HepG2 (cell line): Measurements from ENCODE around the gene CENPP. TPM values are rescaled to one million over a fixed set of nuclear protein-coding genes. Genes with fewer than 3 reads are reported as not detected.
A peak's percentile ranks its signal among the peaks of the same experiment; 100 is the strongest.

Source experiments
- CEBPG ChIP-seq: IDR thresholded peaks from 2 replicates; pipeline ENCODE4 v1.6.1; 2016
- CREB3 ChIP-seq: sonication (generic); formaldehyde crosslinking; IDR thresholded peaks from 2 replicates; pipeline ENCODE4 v1.5.0; 2020; ENCODE audit warnings: missing genetic modification reagents
- DDIT3 ChIP-seq: sonication (generic); formaldehyde crosslinking; IDR thresholded peaks from 2 replicates; pipeline ENCODE4 v1.4.0; 2020; ENCODE audit warnings: mild to moderate bottlenecking, missing genetic modification reagents
- DRAP1 ChIP-seq: IDR thresholded peaks from 2 replicates; pipeline ENCODE4 v1.6.1; 2016; ENCODE audit warnings: missing genetic modification reagents, missing compliant biosample characterization
- HNRNPH1 ChIP-seq: fragments of 200-400 bp; formaldehyde crosslinking; optimal IDR thresholded peaks from 2 replicates; pipeline ENCODE3; 2017; ENCODE audit warnings: mild to moderate bottlenecking, low read depth, low read length
- KAT7 ChIP-seq: IDR thresholded peaks from 2 replicates; pipeline ENCODE4 v1.6.1; 2018; ENCODE audit warnings: borderline replicate concordance, missing compliant biosample characterization
- KLF16 ChIP-seq, 2 experiments: sonication (generic) in 1 of 2; formaldehyde crosslinking in 1 of 2; IDR thresholded peaks; 2 replicates each; pipeline versions ENCODE4 v1.6.1 to v1.8.0; 2016 to 2023; ENCODE audit warnings: missing genetic modification reagents in 2 of 2, missing compliant biosample characterization in 1 of 2
- MLXIP ChIP-seq: sonication (generic); formaldehyde crosslinking; IDR thresholded peaks from 2 replicates; pipeline ENCODE4 v1.9.0; 2021; ENCODE audit warnings: missing genetic modification reagents, borderline replicate concordance
- PRPF4 ChIP-seq: fragments of 200-400 bp; formaldehyde crosslinking; IDR thresholded peaks from 2 replicates; pipeline ENCODE4 v1.6.1; 2016; ENCODE audit warnings: low read length, low read depth; ENCODE audit not compliant: poor library complexity, severe bottlenecking
- SYNCRIP ChIP-seq: fragments of 200-400 bp; formaldehyde crosslinking; IDR thresholded peaks from 2 replicates; pipeline ENCODE4 v1.6.1; 2018; ENCODE audit warnings: mild to moderate bottlenecking, low read depth, low read length; ENCODE audit not compliant: insufficient read depth
- TBX3 ChIP-seq: fragments of 450-650 bp; IDR thresholded peaks from 2 replicates; pipeline ENCODE4 v1.6.1; 2017; ENCODE audit warnings: antibody characterized with exemption, mild to moderate bottlenecking, inconsistent platforms, borderline replicate concordance
- TCF7 ChIP-seq: sonication (generic); IDR thresholded peaks from 2 replicates; pipeline ENCODE4 v1.6.1; 2016; ENCODE audit warnings: antibody characterized with exemption, low read depth
- ZBTB8A ChIP-seq: sonication (generic); formaldehyde crosslinking; IDR thresholded peaks from 2 replicates; pipeline ENCODE4 v1.4.0; 2020; ENCODE audit warnings: mild to moderate bottlenecking, low read depth, missing genetic modification reagents, borderline replicate concordance
- ZNF234 ChIP-seq: sonication (generic); formaldehyde crosslinking; conservative IDR thresholded peaks from 2 replicates; pipeline ENCODE4 v1.5.1; 2020; ENCODE audit warnings: mild to moderate bottlenecking, missing genetic modification reagents
- ZNF33B ChIP-seq: sonication (generic); formaldehyde crosslinking; IDR thresholded peaks from 2 replicates; pipeline ENCODE4 v1.5.1; 2020; ENCODE audit warnings: mild to moderate bottlenecking, missing genetic modification reagents
- ZNF382 ChIP-seq: sonication (generic); formaldehyde crosslinking; IDR thresholded peaks from 2 replicates; pipeline ENCODE4 v1.5.0; 2020; ENCODE audit warnings: missing genetic modification reagents, mild to moderate bottlenecking, borderline replicate concordance
- ZNF501 ChIP-seq: sonication (generic); formaldehyde crosslinking; IDR thresholded peaks from 2 replicates; pipeline ENCODE4 v1.5.1; 2020; ENCODE audit warnings: mild to moderate bottlenecking, moderate library complexity, missing genetic modification reagents
- ZNF574 ChIP-seq: sonication (generic); formaldehyde crosslinking; IDR thresholded peaks from 2 replicates; pipeline ENCODE4 v1.4.0; 2020; ENCODE audit warnings: missing genetic modification reagents
- ZNF589 ChIP-seq: sonication (generic); formaldehyde crosslinking; conservative IDR thresholded peaks from 2 replicates; pipeline ENCODE4 v1.8.0; 2022; ENCODE audit warnings: mild to moderate bottlenecking, moderate library complexity, missing genetic modification reagents
- ZNF616 ChIP-seq: sonication (generic); formaldehyde crosslinking; IDR thresholded peaks from 2 replicates; pipeline ENCODE4 v1.5.0; 2020; ENCODE audit warnings: low read depth, mild to moderate bottlenecking, missing genetic modification reagents
- ZNF678 ChIP-seq: sonication (generic); formaldehyde crosslinking; IDR thresholded peaks from 2 replicates; pipeline ENCODE4 v1.4.0; 2020; ENCODE audit warnings: mild to moderate bottlenecking, missing genetic modification reagents
- ZNF7 ChIP-seq: IDR thresholded peaks from 2 replicates; pipeline ENCODE4 v1.6.1; 2016; ENCODE audit warnings: missing biosample characterization, missing genetic modification reagents
- ZNF749 ChIP-seq: sonication (generic); formaldehyde crosslinking; IDR thresholded peaks from 2 replicates; pipeline ENCODE4 v1.8.0; 2022; ENCODE audit warnings: mild to moderate bottlenecking, missing genetic modification reagents, moderate library complexity, borderline replicate concordance
- ZNF816 ChIP-seq: sonication (generic); formaldehyde crosslinking; IDR thresholded peaks from 2 replicates; pipeline ENCODE4 v1.8.0; 2022; ENCODE audit warnings: missing genetic modification reagents, mild to moderate bottlenecking, borderline replicate concordance
- polyA plus RNA-seq, 8 experiments: library from polyadenylated mRNA; depleted of rRNA in 3 of 8; stranded (reverse) in 7 of 8; unstranded in 1 of 8; fragments of >200 nt; fragmentation: Illumina TruSeq in 4 of 8; extraction: Trizol in 4 of 8; gene quantifications; 2 replicates each; pipeline versions ENCODE4 v1.2.1 to v1.2.3, GENCODE V29; 2011 to 2016; ENCODE audit warnings: low read depth in 4 of 8, missing spikeins in 1 of 8, mixed read lengths in 1 of 8; ENCODE audit not compliant: insufficient read depth in 1 of 8
- total RNA-seq, 5 experiments: library from RNA; depleted of rRNA; stranded (reverse); fragments of >200 nt; fragmentation: Illumina TruSeq; extraction: Trizol; gene quantifications; 2 replicates each; pipeline ENCODE4 v1.2.3, GENCODE V29; 2016; ENCODE audit warnings: low read depth in 1 of 5

CENPP gene
- total and polyA plus RNA-seq, 2 of the 13 experiments (the other 11 are each of a cell fraction or from before 2014, with no cell fraction given): 2.0 to 11.4 TPM

GRCh38 chr9:92616655-92617111, 290.9 kb downstream of the CENPP start (continued):
- TF ChIP-seq ZNF234 (CRISPR knock-in tag) (no peak), ZNF574 (0 out of 2 replicates have a peak, but pooled peaks have one; percentile 24), KAT7 (CRISPR knock-in tag) (no peak), CEBPG (CRISPR knock-in tag) (peak; percentile 50), PRPF4 (no peak), TBX3 (no peak), ZNF382 (CRISPR knock-in tag) (no peak), ZNF7 (CRISPR knock-in tag) (no peak), CREB3 (CRISPR knock-in tag) (no peak), DDIT3 (CRISPR knock-in tag) (no peak), ZNF33B (CRISPR knock-in tag) (no peak), ZNF816 (CRISPR knock-in tag) (peak; percentile 62; the same call in 1 of the 2 replicates), KLF16 (CRISPR knock-in tag; IDR thresholded peaks at IDR 0.05) (peak in 1 of 2 experiments; percentile 57; a peak in 1 of 4 replicates), SYNCRIP (no peak), MLXIP (CRISPR knock-in tag) (no peak), ZNF589 (CRISPR knock-in tag) (no peak), ZNF678 (CRISPR knock-in tag) (no peak), DRAP1 (CRISPR knock-in tag) (no peak), ZNF501 (CRISPR knock-in tag) (peak; percentile 50; the same call in 1 of the 2 replicates), TCF7 (peak; percentile 94), HNRNPH1 (no peak), ZNF616 (CRISPR knock-in tag) (no peak), ZBTB8A (CRISPR knock-in tag) (no peak), ZNF749 (CRISPR knock-in tag) (no peak)
